IPS-15b (cell line): Measurements from ENCODE around the gene CHD2.

Experiments used
- H3K27me3 ChIP-seq: one replicate; pipeline ENCODE4 v1.6.1; 2013; ENCODE audit warnings: low read length; ENCODE audit not compliant: control insufficient read depth, insufficient read depth
- H3K36me3 ChIP-seq: one replicate; pipeline ENCODE4 v1.6.1; 2013; ENCODE audit warnings: low read length; ENCODE audit not compliant: control insufficient read depth, insufficient read depth
- H3K4me1 ChIP-seq: one replicate; pipeline ENCODE4 v1.6.1; 2013; ENCODE audit warnings: mild to moderate bottlenecking, low read length; ENCODE audit not compliant: control insufficient read depth, insufficient read depth
- H3K4me3 ChIP-seq: one replicate; pipeline ENCODE4 v1.5.1; 2013; ENCODE audit warnings: low read depth, low read length
- H3K9ac ChIP-seq: one replicate; pipeline ENCODE4 v1.6.1; 2013; ENCODE audit warnings: low read depth, mild to moderate bottlenecking, low read length
- H3K9me3 ChIP-seq: one replicate; pipeline ENCODE4 v1.6.1; 2013; ENCODE audit warnings: mild to moderate bottlenecking, low read length; ENCODE audit not compliant: control insufficient read depth, insufficient read depth

The CHD2 gene

DNA sequence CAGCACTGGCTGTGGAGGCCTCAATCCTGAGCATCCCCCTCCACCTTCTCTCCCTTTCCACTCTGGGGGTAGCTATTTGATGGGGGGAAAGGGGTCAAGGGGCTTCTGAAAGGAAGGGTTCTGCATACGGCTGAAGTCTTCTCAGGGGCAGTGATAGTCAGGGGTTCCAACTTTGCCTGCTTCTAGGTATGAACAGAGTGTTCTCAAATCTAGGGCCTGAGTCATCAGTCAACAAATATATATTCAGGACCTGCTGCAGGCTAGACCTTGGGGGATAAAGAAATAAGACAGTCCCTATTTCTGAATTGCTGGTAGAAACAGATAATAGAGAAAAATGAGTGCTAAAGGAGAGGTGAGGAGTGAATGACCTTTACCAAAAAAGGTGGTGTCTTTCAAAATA lies 176.1 kb downstream of the CHD2 start:
- no peak overlapping the region for H3K9ac ChIP-seq
- no peak overlapping the region for H3K4me3 ChIP-seq
- H3K9me3 ChIP-seq: no peaks in the 10 kb centered on the region
- H3K36me3 ChIP-seq: no peaks in the 10 kb centered on the region
- peaks cover 2% of the 10 kb centered on the region for H3K4me1 ChIP-seq
- peaks cover 13% of the 10 kb centered on the region for H3K27me3 ChIP-seq

DNA sequence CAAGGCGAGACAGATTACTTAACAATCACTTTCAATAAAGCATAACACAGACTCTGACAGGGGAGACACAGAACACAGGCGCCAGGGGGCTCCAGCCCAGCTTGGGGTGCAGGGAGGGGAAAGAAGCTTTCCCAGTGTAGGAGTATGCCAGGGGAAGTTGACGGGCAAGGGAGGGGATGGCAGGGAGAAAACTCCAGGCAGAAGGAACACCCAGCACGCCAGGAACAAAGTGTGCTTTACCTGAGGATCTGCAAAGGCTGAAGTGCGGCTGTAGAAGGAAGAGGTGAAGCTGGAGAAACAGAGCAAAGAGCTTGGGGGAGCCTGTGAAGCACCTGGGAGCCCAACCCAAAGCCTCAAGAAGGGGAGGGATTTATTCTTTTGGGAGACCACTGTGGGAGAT lies 176.8 kb downstream of the CHD2 start:
- no peak overlapping the region for H3K9ac ChIP-seq
- H3K4me1 ChIP-seq: peaks cover 2% of the 10 kb centered on the region
- no peaks in the 10 kb centered on the region for H3K9me3 ChIP-seq
- no peak overlapping the region for H3K4me3 ChIP-seq
- H3K36me3 ChIP-seq: no peaks in the 10 kb centered on the region
- H3K27me3 ChIP-seq: peaks cover 13% of the 10 kb centered on the region
